Fibroblast of lung (primary cell): ENCODE measurements around the gene THAP10. TPM values are rescaled to one million over a fixed set of nuclear protein-coding genes. Genes with fewer than 3 reads are reported as not detected.

Source experiments
- DNase-seq, 2 donors: peaks; one replicate each; pipeline versions ENCODE4 v3.0.0 to v3.0.0-alpha.2; 2010; ENCODE audit warnings: low read depth in 2 of 2
- H2AFZ ChIP-seq: 2 replicates; pipeline ENCODE4 v1.5.1; 2012; ENCODE audit warnings: low read length, control low read depth, inconsistent platforms
- H3K27ac ChIP-seq: 2 replicates; pipeline ENCODE4 v1.5.1; 2011; ENCODE audit warnings: low read length, control low read depth; ENCODE audit not compliant: insufficient read depth
- H3K27me3 ChIP-seq: 2 replicates; pipeline ENCODE4 v1.5.1; 2011; ENCODE audit warnings: mild to moderate bottlenecking, low read length; ENCODE audit not compliant: control insufficient read depth, insufficient read depth
- H3K36me3 ChIP-seq: 2 replicates; pipeline ENCODE4 v1.5.1; 2011; ENCODE audit warnings: low read length; ENCODE audit not compliant: control insufficient read depth, insufficient read depth
- H3K4me1 ChIP-seq: 2 replicates; pipeline ENCODE4 v1.5.1; 2011; ENCODE audit warnings: low read length; ENCODE audit not compliant: control insufficient read depth, insufficient read depth; ENCODE audit errors: extremely low read depth
- H3K4me2 ChIP-seq: 2 replicates; pipeline ENCODE4 v1.5.1; 2011; ENCODE audit warnings: low read length, control low read depth; ENCODE audit not compliant: insufficient read depth; ENCODE audit errors: extremely low read depth
- H3K4me3 ChIP-seq, 4 experiments: fragments of 200-600 bp in 1 of 4; sonication (generic) in 1 of 4; replicated peaks in 1 of 4; 2 replicates each; pipeline ENCODE4 v1.5.1; 2011 to 2016; ENCODE audit warnings: low read length in 4 of 4, low read depth in 3 of 4, mild to moderate bottlenecking in 3 of 4, control low read depth in 2 of 4, inconsistent platforms in 1 of 4, mixed read lengths in 1 of 4; ENCODE audit not compliant: insufficient read depth in 1 of 4; ENCODE audit errors: control extremely low read depth in 1 of 4
- H3K79me2 ChIP-seq: 2 replicates; pipeline ENCODE4 v1.5.1; 2012; ENCODE audit warnings: mild to moderate bottlenecking, low read length, inconsistent platforms; ENCODE audit not compliant: control insufficient read depth, insufficient read depth
- H3K9ac ChIP-seq: 2 replicates; pipeline ENCODE4 v1.5.1; 2011; ENCODE audit warnings: mild to moderate bottlenecking, low read length, control low read depth; ENCODE audit not compliant: insufficient read depth
- H3K9me3 ChIP-seq: 2 replicates; pipeline ENCODE4 v1.5.1; 2012; ENCODE audit warnings: low read depth, low read length; ENCODE audit not compliant: control insufficient read depth, insufficient read depth
- H4K20me1 ChIP-seq: 2 replicates; pipeline ENCODE4 v1.5.1; 2011; ENCODE audit warnings: low read length; ENCODE audit not compliant: control insufficient read depth, insufficient read depth; ENCODE audit errors: extremely low read depth
- CTCF ChIP-seq, 2 donors: IDR thresholded peaks in 1 of 2; conservative IDR thresholded peaks in 1 of 2; 1 replicate in 1 of 2; 2 replicates in 1 of 2; pipeline ENCODE4 v1.5.1; 2011 to 2012; ENCODE audit warnings: low read length in 2 of 2, control low read depth in 1 of 2, inconsistent platforms in 1 of 2, low read depth in 1 of 2, mild to moderate bottlenecking in 1 of 2
- EZH2 ChIP-seq: IDR thresholded peaks from 2 replicates; pipeline ENCODE4 v1.5.1; 2012; ENCODE audit warnings: low read length, control low read depth, mild to moderate bottlenecking; ENCODE audit errors: missing control alignments
- polyA plus RNA-seq, 2 donors: library from polyadenylated mRNA; depleted of rRNA in 1 of 2; stranded (reverse) in 1 of 2; unstranded in 1 of 2; fragments of >200 nt; gene quantifications; 2 replicates each; pipeline ENCODE4 v1.2.1, GENCODE V29; 2011 to 2012; ENCODE audit warnings: missing spikeins in 1 of 2
- total RNA-seq: library from RNA; depleted of rRNA; stranded (reverse); fragments of >200 nt; gene quantifications from 2 replicates; pipeline ENCODE4 v1.2.1, GENCODE V29; 2014

The THAP10 gene
- total and polyA plus RNA-seq, 2 donors (not counting 1 experiment from before 2014, with no cell fraction given) = 4.6 to 5.0 TPM

GRCh38 chr15:70870051-70870450 is 22.2 kb downstream of the THAP10 start:
- peak overlapping the region; percentile 37 for H3K27ac ChIP-seq
- no peak overlapping the region for H3K4me3 ChIP-seq
- no peaks in the 10 kb centered on the region for H3K9me3 ChIP-seq
- no peaks in the 10 kb centered on the region for H3K36me3 ChIP-seq
- H3K4me1 ChIP-seq = peaks cover 21% of the 10 kb centered on the region
- no peak for TF ChIP-seq CTCF (conservative IDR thresholded peaks at IDR 0.05 in 1 of 2, IDR thresholded peaks at IDR 0.05 in 1 of 2; ENCODE audit: low read depth in 1 of 2, low read length in 2 of 2)
- no peak for TF ChIP-seq EZH2
- DNase-seq = peak; percentile 90 to 92
- H3K27me3 ChIP-seq = no peaks in the 10 kb centered on the region
- no peaks in the 10 kb centered on the region for H3K79me2 ChIP-seq
- H3K9ac ChIP-seq = no peak overlapping the region
- peak overlapping the region; percentile 4 for H3K4me2 ChIP-seq
- no peak overlapping the region for H2AFZ ChIP-seq
- H4K20me1 ChIP-seq = no peaks in the 10 kb centered on the region

GRCh38 chr15:70869346-70869745 is 22.9 kb downstream of the THAP10 start:
- no peaks in the 10 kb centered on the region for H3K9me3 ChIP-seq
- H3K36me3 ChIP-seq = no peaks in the 10 kb centered on the region
- no peak overlapping the region for H3K9ac ChIP-seq
- no peak overlapping the region for H3K27ac ChIP-seq
- TF ChIP-seq CTCF (conservative IDR thresholded peaks at IDR 0.05 in 1 of 2, IDR thresholded peaks at IDR 0.05 in 1 of 2; ENCODE audit: low read depth in 1 of 2, low read length in 2 of 2) (no peak), EZH2 (no peak)
- H4K20me1 ChIP-seq = no peaks in the 10 kb centered on the region
- H3K4me3 ChIP-seq = no peak overlapping the region
- peak overlapping the region; percentile 4 for H3K4me2 ChIP-seq
- no peaks in the 10 kb centered on the region for H3K27me3 ChIP-seq
- no peaks in the 10 kb centered on the region for H3K79me2 ChIP-seq
- H2AFZ ChIP-seq = peak overlapping the region; percentile 4
- no peak for DNase-seq
- peaks cover 22% of the 10 kb centered on the region for H3K4me1 ChIP-seq

GRCh38 chr15:70867911-70868467 is 24.2 kb downstream of the THAP10 start:
- peak; percentile 58 to 91 for DNase-seq
- H3K4me3 ChIP-seq = no peak overlapping the region
- no peaks in the 10 kb centered on the region for H3K27me3 ChIP-seq
- no peak overlapping the region for H3K27ac ChIP-seq
- peak overlapping the region; percentile 23 for H3K4me2 ChIP-seq
- peaks cover 31% of the 10 kb centered on the region for H3K4me1 ChIP-seq
- H2AFZ ChIP-seq = no peak overlapping the region
- no peak overlapping the region for H3K9ac ChIP-seq
- H3K79me2 ChIP-seq = no peaks in the 10 kb centered on the region
- H3K36me3 ChIP-seq = no peaks in the 10 kb centered on the region
- H4K20me1 ChIP-seq = no peaks in the 10 kb centered on the region
- no peak for TF ChIP-seq EZH2
- no peak for TF ChIP-seq CTCF (conservative IDR thresholded peaks at IDR 0.05 in 1 of 2, IDR thresholded peaks at IDR 0.05 in 1 of 2; ENCODE audit: low read depth in 1 of 2, low read length in 2 of 2)
- H3K9me3 ChIP-seq = no peaks in the 10 kb centered on the region
